Activated CD4-positive, alpha-beta T cell treated with anti-CD3 and anti-CD28 coated beads, Interleukin-2, amount 50 U/mL, for 24 hours (primary cell): ENCODE measurements around the gene BCL10.

ENCODE experiments used
- DNase-seq, 2 donors: peaks; one replicate each; pipeline ENCODE4 v3.0.0-alpha.2; 2020; ENCODE audit warnings: low read depth in 1 of 2, low spot score in 1 of 2

The BCL10 gene

GRCh38 chr1:85276215-85276977 is at the start of gene BCL10:
TSS of gene BCL10 (minus strand) at chr1:85276632. CDS start at chr1:85276352, 280 bp downstream.
- DNase-seq: peak; percentile 92 to 94

DNA sequence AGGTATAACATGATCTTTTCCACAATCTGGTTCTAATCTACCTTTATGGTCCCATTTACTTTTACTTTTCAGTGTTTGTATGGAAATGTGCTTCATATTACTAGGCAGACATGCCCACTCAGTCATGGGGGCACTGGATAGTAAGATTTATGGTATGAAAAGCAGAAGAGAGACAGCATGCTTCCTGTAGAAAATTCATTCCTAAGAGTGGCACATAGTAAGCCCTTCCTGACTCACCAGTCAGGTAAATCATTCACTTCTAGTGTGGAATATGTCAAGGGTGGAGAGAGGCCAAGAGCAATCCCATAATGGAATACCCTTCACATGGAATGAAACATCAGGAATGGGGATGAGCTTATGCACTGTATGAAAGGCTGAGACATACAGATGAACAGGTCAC is 49.5 kb upstream of the BCL10 start:
- no peak for DNase-seq

GRCh38 chr1:85323770-85324169 is 47.3 kb upstream of the BCL10 start:
- no peak for DNase-seq

DNA sequence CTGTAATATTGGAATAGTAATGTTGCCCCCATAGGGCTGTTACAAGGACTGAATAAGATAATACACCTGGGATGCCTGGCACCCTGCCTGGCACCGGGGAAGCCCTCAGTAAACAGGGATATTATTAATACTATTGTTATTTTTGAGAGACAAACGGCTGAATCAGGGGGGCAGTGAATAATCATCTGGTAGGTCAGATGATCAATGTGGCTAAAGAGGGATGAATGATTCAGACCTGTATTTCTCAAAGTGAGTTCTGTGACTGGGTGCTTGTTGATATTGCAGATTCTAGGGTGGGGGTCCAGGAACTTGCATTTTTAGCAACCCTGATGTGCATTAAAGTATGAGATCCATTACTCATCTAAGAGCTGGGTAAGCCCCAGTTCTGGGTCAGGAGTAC is 46.2 kb upstream of the BCL10 start:
- DNase-seq: no peak

- DNase-seq: no peak
Observed at GRCh38 chr1:85321237-85321964, 45.0 kb upstream of the BCL10 start.

GRCh38 chr1:85320371-85321131 is 44.1 kb upstream of the BCL10 start:
- no peak for DNase-seq

DNA sequence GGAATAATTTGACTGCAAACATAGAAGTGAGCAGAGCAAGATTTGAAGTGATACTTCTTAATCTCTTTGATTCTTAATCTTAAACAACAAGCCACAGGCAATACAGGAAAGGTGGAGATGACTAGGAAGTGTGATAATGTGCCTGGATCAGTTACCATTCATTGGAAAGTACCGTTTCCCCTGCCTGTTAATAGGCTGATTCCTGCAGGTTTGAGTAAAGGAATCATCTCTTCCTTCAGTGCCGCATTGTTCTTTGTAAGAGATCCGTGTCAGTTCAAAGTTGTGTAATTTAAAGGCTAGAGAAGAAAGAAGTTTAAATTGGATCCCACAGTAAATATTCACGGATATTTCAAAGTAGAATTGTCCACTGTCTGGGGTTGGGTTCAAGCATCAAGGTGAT is 43.5 kb upstream of the BCL10 start:
- DNase-seq: no peak

GRCh38 chr1:85319491-85319890 is 43.1 kb upstream of the BCL10 start:
- no peak for DNase-seq

DNA sequence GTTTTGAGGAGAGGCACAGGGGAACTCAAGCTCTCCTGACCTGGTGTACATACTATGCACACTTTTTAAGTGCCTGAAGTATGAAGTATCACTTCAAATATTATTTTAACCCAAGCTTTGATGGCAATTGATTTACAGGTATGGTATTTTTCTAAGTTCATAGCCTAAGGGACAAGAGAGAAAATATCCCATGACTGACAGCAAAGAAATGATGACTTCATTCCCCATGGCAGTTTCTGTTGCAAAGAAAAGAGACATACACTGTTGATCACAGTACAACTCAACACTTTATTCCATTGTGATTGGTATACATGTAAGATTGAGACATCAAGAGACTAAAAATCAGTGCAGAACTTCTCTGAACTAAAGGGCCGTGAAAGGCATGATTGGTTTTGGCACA is 41.8 kb upstream of the BCL10 start:
- DNase-seq: no peak

DNA sequence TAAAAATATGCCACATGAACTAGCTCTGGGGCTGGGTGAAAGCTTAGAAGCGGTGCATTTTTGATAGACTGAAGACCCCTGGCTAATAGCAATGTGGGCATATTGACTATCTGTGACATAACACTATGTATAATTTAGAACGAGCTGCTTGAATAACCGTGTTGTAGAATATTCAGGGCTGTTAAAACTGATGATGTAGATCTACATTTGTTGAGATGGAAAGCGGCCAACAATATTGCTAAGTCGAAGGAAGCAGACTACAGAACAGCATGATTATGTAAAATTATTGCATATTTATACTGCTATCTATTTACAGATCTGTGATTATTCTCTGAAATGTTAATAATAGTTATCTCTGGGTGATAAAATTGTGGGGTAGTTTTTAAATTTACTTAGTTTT is 41.1 kb upstream of the BCL10 start:
- DNase-seq: no peak

DNA sequence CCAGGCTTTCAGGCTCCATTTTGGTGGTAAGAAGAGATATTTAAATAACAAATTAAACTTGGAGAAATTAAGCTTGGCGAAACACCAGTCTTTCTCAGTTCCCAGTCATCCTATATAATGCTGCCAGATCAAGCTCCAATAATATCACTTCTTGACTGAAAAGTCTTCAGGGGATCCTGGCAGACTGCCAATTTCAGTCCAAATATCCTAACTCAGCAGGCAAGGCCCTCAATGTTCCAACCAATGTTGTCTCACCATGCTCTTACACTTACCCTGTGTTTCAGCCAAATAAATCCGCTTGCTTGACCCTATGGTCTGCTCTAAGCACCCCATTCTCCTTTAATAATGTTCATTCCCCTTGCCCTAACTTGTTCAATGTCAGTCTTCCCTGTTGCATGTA is 39.9 kb upstream of the BCL10 start:
- DNase-seq: no peak

DNA sequence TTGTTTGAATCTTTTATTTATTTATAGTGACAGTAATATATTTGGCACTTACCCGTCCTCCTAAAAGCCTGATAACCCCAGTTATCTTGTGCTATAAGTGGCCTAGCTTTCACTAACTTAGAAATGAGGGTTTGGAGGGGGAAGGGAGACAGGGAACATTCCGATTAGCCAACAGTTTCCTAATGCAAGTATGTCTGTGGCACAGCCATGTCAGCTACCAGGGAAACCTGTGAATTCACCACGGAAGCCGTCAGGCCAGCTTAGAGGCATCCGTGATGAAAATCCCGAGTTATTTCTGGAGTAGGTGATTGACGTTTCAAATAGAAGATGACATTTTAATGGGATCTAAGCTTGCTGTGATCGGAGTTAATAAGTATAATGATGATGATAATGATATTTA is 39.4 kb upstream of the BCL10 start:
- DNase-seq: no peak

DNA sequence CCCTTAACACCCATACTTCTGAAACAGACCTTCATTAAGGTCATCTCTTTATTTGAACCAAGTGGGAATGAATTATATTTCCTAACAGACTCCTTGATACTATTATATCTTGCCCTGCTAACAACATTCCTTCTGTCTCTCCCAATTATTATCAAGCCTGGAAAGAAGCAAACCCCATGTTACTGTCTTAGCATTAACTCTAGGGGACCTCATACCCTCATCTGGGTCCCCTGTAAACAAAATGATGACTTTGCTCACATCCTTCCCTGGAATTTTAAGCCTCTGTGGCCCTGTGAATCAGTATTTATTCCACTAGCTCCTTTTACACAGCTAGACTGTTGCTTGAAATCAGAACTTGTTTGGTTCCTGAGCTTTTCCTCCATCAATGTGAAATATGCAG is 38.3 kb upstream of the BCL10 start:
- no peak for DNase-seq

GRCh38 chr1:85313888-85314696 is 37.7 kb upstream of the BCL10 start:
- no peak for DNase-seq

- no peak for DNase-seq
Observed at GRCh38 chr1:85311818-85312217, 35.4 kb upstream of the BCL10 start.

DNA sequence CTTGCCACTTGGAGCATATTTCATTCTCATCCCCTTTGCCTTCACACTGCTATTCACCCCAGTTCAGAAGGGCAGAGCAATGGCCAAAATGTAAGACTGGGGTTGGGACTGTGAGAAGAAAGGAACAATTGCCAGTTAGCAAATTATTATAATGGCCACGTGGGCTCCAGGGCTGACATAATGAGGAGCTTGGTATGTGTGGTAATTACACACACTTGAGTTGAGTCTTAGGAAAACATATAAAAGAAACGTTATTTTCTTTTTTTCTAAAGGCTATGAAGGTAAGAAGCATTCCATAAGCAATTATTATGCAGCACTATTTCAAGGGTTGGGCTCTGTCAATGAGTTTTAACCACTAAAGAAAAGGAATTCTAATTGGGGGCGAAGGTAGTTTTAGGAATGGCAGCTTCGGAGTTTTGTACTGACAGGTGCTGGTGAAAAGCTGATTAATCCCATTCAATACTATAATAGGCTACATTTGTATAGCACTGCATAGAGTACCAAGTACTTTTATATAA is 32.5 kb upstream of the BCL10 start:
- no peak for DNase-seq

- peak; percentile 22 to 48 for DNase-seq
Observed at GRCh38 chr1:85307987-85308832, 31.8 kb upstream of the BCL10 start.

DNA sequence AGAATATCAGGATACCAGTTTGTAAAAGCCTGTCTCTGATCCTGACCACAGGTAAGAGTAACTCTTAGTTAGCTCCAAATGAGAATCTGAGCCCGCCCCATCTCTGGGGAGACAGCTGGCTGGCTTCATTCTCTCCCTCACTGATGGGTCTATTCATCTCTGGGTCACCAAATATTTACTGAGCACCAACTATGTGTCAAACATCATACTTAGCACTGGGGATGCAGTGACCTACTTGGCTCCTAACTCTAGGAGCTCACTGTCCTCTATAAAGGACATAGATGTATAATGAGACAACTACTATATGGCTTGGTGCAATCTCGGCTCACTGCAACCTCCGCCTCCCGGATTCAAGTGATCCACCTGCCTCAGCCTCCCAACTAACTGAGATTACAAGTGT is 29.8 kb upstream of the BCL10 start:
- DNase-seq: no peak

DNA sequence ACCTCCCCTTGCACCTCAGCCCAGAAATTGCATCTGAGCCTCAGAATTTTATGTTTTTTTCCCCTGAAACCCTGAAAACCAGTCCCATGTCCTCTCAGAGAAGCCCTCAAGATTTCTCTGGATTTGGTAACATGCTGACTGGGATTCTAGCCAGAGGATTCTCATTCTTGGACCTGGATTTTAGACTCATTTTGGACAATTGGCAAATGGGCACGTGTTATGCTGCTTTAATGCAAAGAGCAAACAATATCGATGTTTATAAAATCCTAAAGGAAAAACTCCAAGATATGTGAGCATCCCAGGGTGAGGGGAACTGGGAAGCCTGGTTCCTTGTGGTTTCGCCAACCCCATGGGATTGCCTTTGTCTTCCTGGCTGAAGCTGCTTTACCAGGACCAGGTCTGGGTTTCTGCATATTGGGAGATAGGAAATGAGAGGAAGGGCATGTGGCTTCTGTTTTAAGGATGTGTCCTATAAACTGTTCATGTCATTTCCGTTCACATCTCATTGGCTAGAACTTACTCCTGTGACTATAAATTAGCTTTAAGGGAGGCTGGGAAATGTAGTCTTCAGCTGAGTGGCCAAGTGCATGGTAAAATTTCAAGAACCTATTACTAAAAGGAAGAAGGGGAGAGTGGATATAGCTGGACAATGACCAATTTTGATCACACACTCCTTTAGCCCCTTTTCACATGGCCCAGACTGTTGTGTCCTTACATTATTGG is 27.2 kb upstream of the BCL10 start:
- DNase-seq: no peak
